ENCODE data around the gene ACTG2.

DNA sequence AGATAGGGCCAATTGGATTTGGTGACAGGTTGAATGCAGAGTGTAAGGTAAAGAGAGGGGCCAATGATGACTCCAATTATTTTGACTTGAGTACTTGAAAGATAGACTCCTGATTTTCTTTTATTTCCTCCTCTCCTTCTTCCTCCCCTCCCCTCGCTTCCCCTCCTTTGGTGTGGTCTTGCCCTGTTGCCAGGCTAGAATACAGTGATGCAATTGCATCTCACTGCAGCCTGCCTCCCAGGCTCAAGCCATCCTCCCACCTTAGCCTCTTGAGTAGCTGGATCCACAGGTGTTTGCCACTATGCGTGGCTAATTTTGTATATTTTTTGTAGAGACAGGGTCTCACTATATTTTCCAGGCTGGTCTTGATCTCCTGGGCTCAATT, 36.1 kb downstream of the ACTG2 start:
- TF ChIP-seq, protein P1, sequence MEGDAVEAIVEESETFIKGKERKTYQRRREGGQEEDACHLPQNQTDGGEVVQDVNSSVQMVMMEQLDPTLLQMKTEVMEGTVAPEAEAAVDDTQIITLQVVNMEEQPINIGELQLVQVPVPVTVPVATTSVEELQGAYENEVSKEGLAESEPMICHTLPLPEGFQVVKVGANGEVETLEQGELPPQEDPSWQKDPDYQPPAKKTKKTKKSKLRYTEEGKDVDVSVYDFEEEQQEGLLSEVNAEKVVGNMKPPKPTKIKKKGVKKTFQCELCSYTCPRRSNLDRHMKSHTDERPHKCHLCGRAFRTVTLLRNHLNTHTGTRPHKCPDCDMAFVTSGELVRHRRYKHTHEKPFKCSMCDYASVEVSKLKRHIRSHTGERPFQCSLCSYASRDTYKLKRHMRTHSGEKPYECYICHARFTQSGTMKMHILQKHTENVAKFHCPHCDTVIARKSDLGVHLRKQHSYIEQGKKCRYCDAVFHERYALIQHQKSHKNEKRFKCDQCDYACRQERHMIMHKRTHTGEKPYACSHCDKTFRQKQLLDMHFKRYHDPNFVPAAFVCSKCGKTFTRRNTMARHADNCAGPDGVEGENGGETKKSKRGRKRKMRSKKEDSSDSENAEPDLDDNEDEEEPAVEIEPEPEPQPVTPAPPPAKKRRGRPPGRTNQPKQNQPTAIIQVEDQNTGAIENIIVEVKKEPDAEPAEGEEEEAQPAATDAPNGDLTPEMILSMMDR (conservative IDR thresholded peaks at IDR 0.05 in 1 of 2, IDR thresholded peaks at IDR 0.05 in 1 of 2; ENCODE audit: extremely low read depth in 1 of 2, insufficient read depth in 1 of 2, low read depth in 1 of 2, low read length in 2 of 2): no peak
- no peak for TF ChIP-seq EZH2 (IDR thresholded peaks at IDR 0.05; ENCODE audit: borderline replicate concordance, low read length)
